Esophagus (tissue), 2 donors: ENCODE data around the gene CATSPERD. TPM values are rescaled to one million over a fixed set of nuclear protein-coding genes. Genes with fewer than 3 reads are reported as not detected.

Experiments used
- H3K27ac ChIP-seq, 2 donors: one replicate each; pipeline ENCODE4 v1.5.1; 2013; ENCODE audit warnings: low read depth in 2 of 2, mild to moderate bottlenecking in 2 of 2, inconsistent platforms in 1 of 2, low read length in 1 of 2, moderate library complexity in 1 of 2
- H3K27me3 ChIP-seq, 2 donors: one replicate each; pipeline ENCODE4 v1.6.1; 2013; ENCODE audit warnings: low read length in 2 of 2, control low read depth in 1 of 2, mild to moderate bottlenecking in 1 of 2; ENCODE audit not compliant: insufficient read depth in 2 of 2, control insufficient read depth in 1 of 2
- H3K36me3 ChIP-seq, 2 donors: one replicate each; pipeline ENCODE4 v1.6.1; 2013; ENCODE audit warnings: low read length in 1 of 2; ENCODE audit not compliant: control insufficient read depth in 2 of 2, insufficient read depth in 2 of 2
- H3K4me1 ChIP-seq, 2 donors: one replicate each; pipeline ENCODE4 v1.6.1; 2013; ENCODE audit warnings: low read length in 1 of 2; ENCODE audit not compliant: control insufficient read depth in 2 of 2, insufficient read depth in 2 of 2
- H3K4me3 ChIP-seq, 2 donors: one replicate each; pipeline ENCODE4 v1.5.1; 2013; ENCODE audit warnings: low read length in 2 of 2, mild to moderate bottlenecking in 2 of 2, low read depth in 1 of 2, moderate library complexity in 1 of 2
- H3K9me3 ChIP-seq, 2 donors: one replicate each; pipeline ENCODE4 v1.6.1; 2013; ENCODE audit warnings: mild to moderate bottlenecking in 2 of 2, low read depth in 1 of 2, low read length in 1 of 2, moderate library complexity in 1 of 2; ENCODE audit not compliant: control insufficient read depth in 2 of 2, insufficient read depth in 1 of 2
- WGBS, 2 donors: extraction: QIAGEN DNeasy Blood & Tissue Kit; methylation state at CpG; one replicate each; pipeline ENCODE4 v1.1.7; 2013; 5-methylcytosine and 5-hydroxymethylcytosine counted together
- polyA plus RNA-seq, 2 donors: library from polyadenylated mRNA; stranded (reverse); fragments of 200-250 nt; gene quantifications; one replicate each; pipeline ENCODE4 v1.2.3, GENCODE V29; 2013
- donor health status: healthy with polysubstance abuse.
- donor health status: Bipolar disorder and iron deficiency.

CATSPERD gene
- polyA plus RNA-seq, 2 donors, result not detected

DNA sequence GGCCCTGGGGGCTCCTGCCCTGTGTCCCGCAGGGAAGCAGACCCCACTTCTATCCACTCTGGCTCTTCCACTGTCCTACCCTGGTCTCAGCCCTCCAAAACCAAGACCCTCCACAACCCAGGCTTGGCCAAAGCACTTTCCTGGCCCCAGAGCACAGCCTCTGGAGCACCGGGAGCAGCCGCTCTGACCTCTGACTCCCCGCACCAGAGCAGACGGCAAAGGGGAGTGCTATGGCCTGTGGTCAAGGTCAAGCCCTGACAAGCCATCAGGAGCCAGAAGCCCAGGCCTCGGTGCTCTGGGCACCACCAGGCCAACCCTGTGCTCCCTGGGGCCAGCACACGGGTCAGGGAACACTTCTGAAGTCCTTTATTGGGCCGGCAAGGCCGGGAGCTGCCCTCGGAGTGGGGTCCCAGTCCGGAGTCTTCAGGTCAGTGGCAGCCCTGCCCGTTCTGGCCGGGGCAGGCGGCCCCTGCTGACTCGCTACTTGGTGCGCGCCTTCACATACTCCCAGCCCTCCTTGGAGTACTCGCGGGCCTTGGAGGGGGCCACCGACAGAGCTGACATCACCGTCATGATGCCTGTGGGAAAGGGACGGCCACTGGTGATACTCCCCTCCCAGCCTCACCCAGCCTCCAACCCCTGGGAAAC lies 42.2 kb upstream of the CATSPERD start:
- H3K4me3 ChIP-seq, result no peak overlapping the region
- WGBS, 2 donors, result 90 to 92% methylated on average over 22 of the region's 22 CpGs
- H3K9me3 ChIP-seq, result no peaks in the 10 kb centered on the region
- peaks cover 0 to 5% of the 10 kb centered on the region in 2 donors for H3K36me3 ChIP-seq
- no peak overlapping the region for H3K27ac ChIP-seq
- H3K4me1 ChIP-seq, result peaks cover 4 to 11% of the 10 kb centered on the region in 2 donors
- no peaks in the 10 kb centered on the region for H3K27me3 ChIP-seq

DNA sequence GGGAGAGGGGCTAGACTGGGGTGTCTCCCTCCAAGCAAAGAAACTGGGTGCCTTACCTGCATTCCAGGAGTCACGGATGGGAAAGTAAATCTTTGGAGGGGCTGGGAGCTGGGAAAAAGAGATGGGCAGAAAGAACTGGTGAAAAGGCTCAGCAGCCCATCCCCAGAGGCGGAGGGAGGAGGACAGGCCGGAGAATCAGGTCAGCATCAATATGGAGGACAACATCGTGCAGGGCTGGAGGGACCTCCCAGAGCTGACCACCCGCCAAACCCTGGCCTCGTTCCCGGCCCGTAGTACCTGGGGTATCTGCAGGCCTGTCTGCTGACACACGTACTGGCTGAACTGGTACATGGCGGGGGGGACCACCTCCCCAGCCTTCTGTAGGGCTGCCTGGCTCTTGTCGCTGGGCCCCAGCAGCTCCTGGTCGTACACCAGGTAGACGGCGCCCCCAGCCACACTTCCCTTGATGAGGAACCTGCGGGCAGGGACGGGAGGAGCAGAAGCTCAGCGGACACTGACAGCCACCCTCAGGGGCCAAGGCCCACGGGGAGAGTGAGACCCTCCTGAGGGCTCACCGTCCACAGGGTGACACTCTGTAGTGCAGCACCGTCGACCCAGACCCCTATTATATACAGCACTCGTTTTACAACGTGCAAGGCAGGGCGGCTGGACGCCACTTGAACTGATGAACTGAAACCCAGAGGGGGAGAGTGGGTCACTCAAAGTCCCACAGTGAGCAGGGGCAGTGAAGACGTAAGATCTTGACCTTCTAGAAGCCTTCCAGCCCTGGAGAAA lies 41.0 kb upstream of the CATSPERD start:
- H3K4me1 ChIP-seq, result peaks cover 4 to 11% of the 10 kb centered on the region in 2 donors
- H3K4me3 ChIP-seq, result peak overlapping the region; percentile 67 to 82
- H3K9me3 ChIP-seq, result no peaks in the 10 kb centered on the region
- 19 to 22% methylated on average over 26 of the region's 26 CpGs for WGBS, 2 donors
- H3K36me3 ChIP-seq, result peaks cover 0 to 5% of the 10 kb centered on the region in 2 donors
- no peaks in the 10 kb centered on the region for H3K27me3 ChIP-seq
- peak overlapping the region; percentile 89 to 91 for H3K27ac ChIP-seq

DNA sequence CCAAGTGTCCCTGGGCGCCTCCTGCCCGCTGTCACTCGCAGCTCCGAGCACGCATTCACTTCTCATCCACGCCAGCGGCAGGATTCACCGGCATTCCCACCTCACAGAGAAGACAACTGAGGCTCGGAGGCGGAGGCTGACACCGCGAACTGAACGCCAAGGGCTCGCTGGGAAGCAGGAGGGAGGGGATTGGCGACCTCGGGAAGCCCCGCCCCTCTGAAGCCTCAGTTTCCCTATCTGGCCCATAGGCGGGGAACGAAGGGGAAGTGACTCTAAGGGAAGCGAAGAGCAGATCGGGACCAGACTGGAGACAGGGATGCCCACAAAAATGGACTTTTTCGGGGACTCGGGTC lies 40.4 kb upstream of the CATSPERD start:
- Histone ChIP-seq H3K27me3 (no peaks in the 10 kb centered on the region), H3K36me3 (peaks cover 0 to 5% of the 10 kb centered on the region in 2 donors), H3K9me3 (no peaks in the 10 kb centered on the region), H3K27ac (peak overlapping the region; percentile 89 to 91), H3K4me3 (peak overlapping the region; percentile 67 to 82), H3K4me1 (peaks cover 4 to 11% of the 10 kb centered on the region in 2 donors)
- 0% methylated on average over 23 of the region's 23 CpGs for WGBS, 2 donors

DNA sequence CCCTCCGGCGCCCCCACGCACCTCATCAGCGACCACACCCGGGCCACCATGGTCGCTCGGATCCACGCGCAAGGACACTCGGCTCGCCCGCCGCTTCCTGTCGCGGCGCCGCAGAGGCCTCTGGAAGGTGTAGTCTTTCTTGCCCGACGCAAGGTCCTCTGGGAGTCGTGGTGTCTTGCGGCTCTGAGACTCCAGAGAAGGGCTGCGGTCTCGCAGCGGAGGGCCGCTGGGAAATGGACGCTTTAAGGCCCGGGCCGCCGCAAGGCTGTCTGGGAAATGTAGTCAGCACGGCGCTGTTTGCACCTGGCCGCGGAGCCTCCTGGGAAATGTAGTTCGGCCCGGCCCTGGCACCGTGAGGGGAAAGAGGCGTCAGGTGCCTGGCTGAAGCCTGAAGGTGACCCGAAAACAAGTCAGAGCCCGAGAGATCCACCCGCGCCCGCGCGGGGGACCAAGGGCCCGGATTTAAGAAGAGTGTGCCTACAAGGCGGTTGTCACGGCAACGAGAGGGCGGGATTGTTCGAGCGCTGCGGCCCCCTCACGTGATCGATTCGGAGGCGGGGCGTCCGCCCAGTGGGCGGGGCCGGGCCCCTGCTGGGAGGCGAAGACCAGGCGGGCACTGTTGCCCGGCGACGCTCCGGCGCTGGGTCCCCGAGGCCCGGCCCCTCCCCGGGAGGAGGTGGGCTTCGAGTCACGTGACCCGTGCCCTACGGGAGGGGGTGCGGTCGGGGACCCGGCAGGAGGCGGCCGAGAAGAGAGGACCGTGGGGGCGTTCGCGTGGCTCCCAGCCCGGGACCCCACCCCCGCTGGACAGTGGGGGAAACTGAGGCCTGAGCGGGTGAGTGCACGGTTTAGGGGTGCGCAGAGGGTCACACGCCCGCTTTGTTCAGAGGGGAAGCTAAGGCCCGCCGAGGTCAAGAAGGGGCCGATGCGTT lies 39.7 kb upstream of the CATSPERD start, which contains the start of the genes HSD11B1L and MICOS13:
Gene HSD11B1L, plus strand, starts transcription at position 591 of the 932 bp plus-strand sequence. CDS start 3,806 bp downstream, outside the sequence.
Gene MICOS13, minus strand, starts transcription at position 80 of the 932 bp plus-strand sequence. Its CDS starts 30 bp downstream, at position 50.
- H3K4me1 ChIP-seq, result peaks cover 4 to 11% of the 10 kb centered on the region in 2 donors
- H3K9me3 ChIP-seq, result no peaks in the 10 kb centered on the region
- WGBS, 2 donors, result 1% methylated on average over 74 to 94 of the region's 94 CpGs
- peak within 1 kb of the TSS; percentile 67 to 82 for H3K4me3 ChIP-seq
- no peaks in the 10 kb centered on the region for H3K27me3 ChIP-seq
- H3K27ac ChIP-seq, result peak within 1 kb of the TSS; percentile 89 to 92
- peaks cover 0 to 5% of the 10 kb centered on the region in 2 donors for H3K36me3 ChIP-seq

DNA sequence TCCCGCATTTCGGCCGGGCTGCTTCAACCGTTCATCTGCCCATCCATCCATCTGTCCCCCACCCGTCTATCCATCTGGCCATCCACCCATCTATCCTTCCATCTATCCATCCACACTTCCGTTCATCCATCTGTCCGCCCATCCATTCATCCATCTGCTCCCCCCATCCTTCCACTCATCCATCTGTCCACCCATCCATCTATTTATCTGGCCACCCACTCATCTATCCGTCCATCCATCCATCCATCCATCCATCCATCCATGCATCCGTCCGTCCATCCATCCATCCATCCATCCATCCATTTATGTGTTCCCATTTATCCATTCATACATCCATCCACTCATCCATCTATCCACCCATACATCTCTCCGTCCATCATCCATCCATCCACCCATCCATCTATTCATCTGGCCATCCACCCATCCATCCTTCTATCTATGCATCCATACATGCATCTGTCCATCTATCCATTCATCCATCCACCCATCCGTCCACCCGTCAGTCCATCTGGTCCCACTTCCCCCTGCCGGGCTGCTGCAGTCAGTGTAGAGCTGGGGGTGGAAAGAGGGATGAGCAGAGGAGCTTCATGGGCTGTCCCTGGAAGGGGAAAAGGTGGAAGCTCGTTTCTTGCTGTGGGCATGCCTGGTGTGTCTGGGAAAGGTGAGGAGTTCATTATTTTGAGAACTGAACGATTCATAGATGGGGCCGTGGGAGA lies 38.9 kb upstream of the CATSPERD start:
- Histone ChIP-seq H3K9me3 (no peaks in the 10 kb centered on the region), H3K4me3 (peak overlapping the region; percentile 67 to 82), H3K36me3 (peaks cover 0 to 5% of the 10 kb centered on the region in 2 donors), H3K27me3 (no peaks in the 10 kb centered on the region), H3K4me1 (peaks cover 7 to 11% of the 10 kb centered on the region in 2 donors), H3K27ac (no peak overlapping the region)
- 63 to 67% methylated on average over 17 of the region's 17 CpGs for WGBS, 2 donors

DNA sequence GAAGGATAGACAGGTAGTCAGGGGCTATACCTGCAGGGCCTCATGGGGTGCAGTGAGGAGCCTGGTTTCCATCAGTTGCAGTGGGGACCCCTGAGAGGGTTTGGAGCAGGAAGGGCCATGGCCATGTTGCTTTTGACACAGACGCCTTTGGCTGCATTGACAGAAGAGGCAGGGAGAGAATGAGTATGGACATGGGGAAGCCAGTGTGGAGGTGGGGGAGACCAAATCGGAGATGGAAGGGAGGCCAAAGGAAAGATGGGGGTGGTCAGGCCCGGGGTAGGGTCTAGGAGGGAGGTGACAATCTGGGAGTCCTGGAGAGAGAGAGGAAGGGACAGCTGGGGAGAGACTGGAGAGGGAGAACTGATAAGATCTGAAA lies 38.3 kb upstream of the CATSPERD start:
- Histone ChIP-seq H3K4me1 (peaks cover 7 to 11% of the 10 kb centered on the region in 2 donors), H3K27ac (no peak overlapping the region), H3K36me3 (peaks cover 0 to 5% of the 10 kb centered on the region in 2 donors), H3K9me3 (no peaks in the 10 kb centered on the region), H3K4me3 (no peak overlapping the region), H3K27me3 (no peaks in the 10 kb centered on the region)
- 92% methylated on average over 3 of the region's 3 CpGs for WGBS, 2 donors

DNA sequence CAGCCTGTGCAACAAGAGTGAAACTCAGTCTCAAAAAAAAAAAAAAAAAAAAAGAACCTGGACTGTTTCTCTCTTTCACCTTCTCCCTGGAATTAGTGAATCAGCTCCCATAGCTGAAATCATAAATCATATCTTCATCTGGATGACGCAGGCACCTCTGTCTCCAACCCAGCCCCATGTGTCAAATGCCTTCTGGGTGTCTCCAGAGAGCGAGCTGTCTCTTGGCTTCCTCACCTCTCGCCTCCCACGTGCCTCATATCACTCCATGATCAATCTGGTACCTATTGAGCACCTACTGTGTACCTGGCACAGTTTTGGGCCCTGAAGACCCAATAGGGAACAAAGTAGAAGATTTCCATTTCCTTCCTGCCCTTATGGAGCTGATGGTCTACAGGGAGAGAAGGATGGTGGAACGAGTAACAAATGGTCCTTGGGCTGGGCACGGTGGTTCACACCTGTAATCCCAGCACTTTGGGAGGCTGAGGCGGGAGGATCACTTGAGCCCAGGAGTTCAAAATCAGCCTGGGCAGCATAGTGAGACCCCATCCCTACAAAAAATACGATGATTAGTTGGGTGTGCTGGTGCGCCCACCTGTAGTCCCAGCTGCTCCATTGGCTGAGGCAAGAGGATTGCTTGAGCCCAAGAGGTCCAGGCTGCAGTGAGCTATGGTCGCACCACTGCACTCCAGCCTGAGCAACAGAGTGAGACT lies 37.1 kb upstream of the CATSPERD start:
- peaks cover 0 to 2% of the 10 kb centered on the region in 2 donors for H3K36me3 ChIP-seq
- peaks cover 7 to 19% of the 10 kb centered on the region in 2 donors for H3K4me1 ChIP-seq
- H3K4me3 ChIP-seq, result no peak overlapping the region
- 88 to 89% methylated on average over 10 of the region's 10 CpGs for WGBS, 2 donors
- no peaks in the 10 kb centered on the region for H3K27me3 ChIP-seq
- no peak overlapping the region for H3K27ac ChIP-seq
- no peaks in the 10 kb centered on the region for H3K9me3 ChIP-seq

DNA sequence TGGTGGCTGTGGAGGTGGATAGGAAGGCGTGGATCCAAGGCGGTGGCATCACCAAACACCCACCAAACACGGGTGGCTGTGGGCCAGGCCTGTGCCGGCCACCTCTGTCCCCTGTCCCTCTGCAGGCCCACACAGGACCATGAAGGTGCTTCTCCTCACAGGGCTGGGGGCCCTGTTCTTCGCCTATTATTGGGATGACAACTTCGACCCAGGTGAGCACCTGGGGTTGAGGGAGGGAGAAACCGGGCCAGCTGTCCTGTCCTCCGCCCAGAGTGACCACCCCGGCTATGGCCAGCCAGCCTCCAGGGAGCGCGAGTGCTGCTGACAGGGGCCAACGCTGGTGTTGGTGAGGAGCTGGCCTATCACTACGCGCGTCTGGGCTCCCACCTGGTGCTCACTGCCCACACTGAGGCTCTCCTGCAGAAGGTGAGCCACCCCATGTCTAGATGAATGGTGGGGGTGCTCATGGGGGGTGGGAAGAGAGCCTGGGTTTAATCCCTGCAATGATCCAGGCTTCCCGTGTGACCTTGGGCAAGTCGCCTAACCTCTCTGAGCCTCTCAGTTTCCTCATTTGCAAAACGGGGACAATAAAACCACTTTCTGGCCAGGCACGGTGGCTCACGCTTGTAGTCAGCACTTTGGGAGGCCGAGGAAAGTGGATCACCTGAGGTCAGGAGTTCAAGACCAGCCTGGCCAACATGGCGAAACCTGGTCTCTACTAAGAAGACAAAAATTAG lies 35.6 kb upstream of the CATSPERD start:
- no peak overlapping the region for H3K4me3 ChIP-seq
- no peaks in the 10 kb centered on the region for H3K9me3 ChIP-seq
- no peak overlapping the region for H3K27ac ChIP-seq
- peaks cover 3 to 13% of the 10 kb centered on the region in 2 donors for H3K4me1 ChIP-seq
- WGBS, 2 donors, result 87 to 90% methylated on average over 21 to 22 of the region's 22 CpGs
- no peaks in the 10 kb centered on the region for H3K36me3 ChIP-seq
- H3K27me3 ChIP-seq, result no peaks in the 10 kb centered on the region
